PC-3 (cell line): Measurements from ENCODE around the gene CRHR2. TPM values are rescaled to one million over a fixed set of nuclear protein-coding genes. Genes with fewer than 3 reads are reported as not detected.

ENCODE experiments used
- ATAC-seq: fragments of 200-7000 bp; cut with Tn5 transposase; 2 replicates; pipeline ENCODE4 v1.9.1; 2020; ENCODE audit warnings: mild to moderate bottlenecking, moderate library complexity
- BruUV-seq: library from RNA; stranded (reverse); fragments of 400-500 nt; replicated peaks from 2 replicates; lab custom pipeline; 2021; lab: Mats Ljungman, UMichigan
- CTCF ChIA-PET: fragments of 300-600 bp; sonication (Branson Sonifier 250); formaldehyde crosslinking; loops from one replicate; lab custom pipeline; 2022; ENCODE audit warnings: antibody characterized with exemption; lab: Charles Lee
- POLR2A ChIA-PET: fragments of 300-600 bp; sonication (Branson Sonifier 250); formaldehyde crosslinking; loops from one replicate; lab custom pipeline; 2022; ENCODE audit warnings: antibody characterized with exemption; ENCODE audit not compliant: unreplicated experiment; lab: Charles Lee
- DNase-seq: peaks from one replicate; pipeline ENCODE4 v3.0.0-alpha.2; 2015
- H2AFZ ChIP-seq: fragments of 300-600 bp; sonication (generic); 2 replicates; pipeline ENCODE4 v1.6.0; 2016; ENCODE audit warnings: antibody characterized with exemption, low read length
- H3F3A ChIP-seq: fragments of 300-600 bp; sonication (generic); one replicate; pipeline ENCODE4 v1.6.0; 2017; ENCODE audit warnings: antibody characterized with exemption, low read length, control low read depth, mild to moderate bottlenecking; ENCODE audit not compliant: unreplicated experiment
- H3K27ac ChIP-seq: fragments of 300-600 bp; sonication (generic); 2 replicates; pipeline ENCODE4 v1.5.1; 2016; ENCODE audit warnings: mild to moderate bottlenecking, low read length
- H3K27me3 ChIP-seq: fragments of 300-600 bp; sonication (generic); 2 replicates; pipeline ENCODE4 v1.6.1; 2016; ENCODE audit warnings: low read length, mixed read lengths
- H3K36me3 ChIP-seq: fragments of 300-600 bp; sonication (generic); 2 replicates; pipeline ENCODE4 v1.6.1; 2016; ENCODE audit warnings: low read depth, mixed run types, low read length, mixed read lengths
- H3K4me1 ChIP-seq: fragments of 300-600 bp; sonication (generic); 2 replicates; pipeline ENCODE4 v1.5.1; 2016; ENCODE audit warnings: low read length; ENCODE audit not compliant: insufficient read depth
- H3K4me2 ChIP-seq: fragments of 300-600 bp; sonication (generic); 2 replicates; pipeline ENCODE4 v1.6.0; 2016; ENCODE audit warnings: low read length
- H3K4me3 ChIP-seq: fragments of 300-600 bp; sonication (generic); 2 replicates; pipeline ENCODE4 v1.5.1; 2016; ENCODE audit warnings: mild to moderate bottlenecking, low read length, mixed read lengths
- H3K79me2 ChIP-seq: fragments of 300-600 bp; sonication (generic); 2 replicates; pipeline ENCODE4 v1.6.1; 2017; ENCODE audit warnings: low read length, mixed read lengths
- H3K9ac ChIP-seq: fragments of 300-600 bp; sonication (generic); 2 replicates; pipeline ENCODE4 v1.6.0; 2016; ENCODE audit warnings: mild to moderate bottlenecking, low read length
- H3K9me2 ChIP-seq: fragments of 300-600 bp; sonication (generic); replicated peaks from 2 replicates; pipeline ENCODE4 v1.6.1; 2016; ENCODE audit warnings: mixed run types, low read length, mixed read lengths
- H3K9me3 ChIP-seq: fragments of 300-600 bp; sonication (generic); 2 replicates; pipeline ENCODE4 v1.6.1; 2016; ENCODE audit warnings: low read length, mixed read lengths
- H4K20me1 ChIP-seq: fragments of 300-600 bp; sonication (generic); 2 replicates; pipeline ENCODE4 v1.6.1; 2016; ENCODE audit warnings: low read length, mixed read lengths
- EZH2 ChIP-seq: fragments of 300-600 bp; sonication (generic); IDR thresholded peaks from one replicate; pipeline ENCODE4 v1.6.1; 2017; ENCODE audit warnings: antibody characterized with exemption, mild to moderate bottlenecking, low read length; ENCODE audit not compliant: unreplicated experiment
- EZH2phosphoT487 ChIP-seq: fragments of 300-600 bp; sonication (generic); IDR thresholded peaks from 2 replicates; pipeline ENCODE4 v1.6.1; 2018; ENCODE audit warnings: mild to moderate bottlenecking, antibody characterized with exemption, low read length, borderline replicate concordance
- intact Hi-C: fragments of 100-400 bp; cut with micrococcal nuclease; formaldehyde crosslinking; loops from 2 replicates; pipeline ENCODE4 v1.9.0; 2023
- total RNA-seq: library from RNA; depleted of rRNA; stranded (reverse); fragments of >200 nt; gene quantifications from 2 replicates; pipeline ENCODE4 v1.2.3, GENCODE V29; 2014
- TF ChIP-seq, protein P1 (sequence below): fragments of 300-600 bp; sonication (generic); conservative IDR thresholded peaks from 2 replicates; pipeline ENCODE4 v1.5.1; 2017; ENCODE audit warnings: antibody characterized with exemption, low read depth, mild to moderate bottlenecking, low read length

The CRHR2 gene
- total RNA-seq, 1 experiment from 2014 or later = not detected

DNA sequence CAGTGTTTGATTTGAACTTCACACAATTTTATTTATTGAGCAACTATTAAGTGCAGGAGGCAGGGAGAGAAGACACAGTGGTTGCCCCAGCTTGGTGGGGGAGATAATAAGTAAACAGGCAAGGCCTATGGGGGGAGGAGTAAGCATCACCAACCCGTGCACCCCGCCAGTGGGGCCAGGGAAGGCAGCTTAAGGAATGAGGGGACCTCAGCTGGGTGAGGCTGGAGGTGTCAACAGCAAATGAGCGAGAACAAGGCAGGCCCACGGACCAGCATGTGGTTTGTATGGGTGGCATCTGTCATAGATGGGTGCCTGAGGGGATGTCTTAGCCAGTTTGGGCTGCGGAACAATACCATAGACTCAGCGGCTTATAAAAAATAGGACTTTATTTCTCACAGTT lies 24.1 kb upstream of the CRHR2 start:
- H3K27me3 ChIP-seq = peaks cover 19% of the 10 kb centered on the region; the same call in 1 of the 2 replicates
- POLR2A ChIA-PET = no interaction called here
- H3K79me2 ChIP-seq = no peaks in the 10 kb centered on the region
- no peak overlapping the region for H3K4me3 ChIP-seq
- no peaks in the 10 kb centered on the region for H3K9me3 ChIP-seq
- no peak overlapping the region for H3K9ac ChIP-seq
- TF ChIP-seq EZH2 = no peak
- TF ChIP-seq, protein P1, sequence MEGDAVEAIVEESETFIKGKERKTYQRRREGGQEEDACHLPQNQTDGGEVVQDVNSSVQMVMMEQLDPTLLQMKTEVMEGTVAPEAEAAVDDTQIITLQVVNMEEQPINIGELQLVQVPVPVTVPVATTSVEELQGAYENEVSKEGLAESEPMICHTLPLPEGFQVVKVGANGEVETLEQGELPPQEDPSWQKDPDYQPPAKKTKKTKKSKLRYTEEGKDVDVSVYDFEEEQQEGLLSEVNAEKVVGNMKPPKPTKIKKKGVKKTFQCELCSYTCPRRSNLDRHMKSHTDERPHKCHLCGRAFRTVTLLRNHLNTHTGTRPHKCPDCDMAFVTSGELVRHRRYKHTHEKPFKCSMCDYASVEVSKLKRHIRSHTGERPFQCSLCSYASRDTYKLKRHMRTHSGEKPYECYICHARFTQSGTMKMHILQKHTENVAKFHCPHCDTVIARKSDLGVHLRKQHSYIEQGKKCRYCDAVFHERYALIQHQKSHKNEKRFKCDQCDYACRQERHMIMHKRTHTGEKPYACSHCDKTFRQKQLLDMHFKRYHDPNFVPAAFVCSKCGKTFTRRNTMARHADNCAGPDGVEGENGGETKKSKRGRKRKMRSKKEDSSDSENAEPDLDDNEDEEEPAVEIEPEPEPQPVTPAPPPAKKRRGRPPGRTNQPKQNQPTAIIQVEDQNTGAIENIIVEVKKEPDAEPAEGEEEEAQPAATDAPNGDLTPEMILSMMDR = no peak
- TF ChIP-seq EZH2phosphoT487 = no peak
- no peaks in the 10 kb centered on the region for H3F3A ChIP-seq
- no peak overlapping the region for H3K4me2 ChIP-seq
- no peaks in the 10 kb centered on the region for H3K36me3 ChIP-seq
- no TSS peak for BruUV-seq
- CTCF ChIA-PET = no interaction called here
- H3K9me2 ChIP-seq = no peaks in the 10 kb centered on the region
- no peaks in the 10 kb centered on the region for H4K20me1 ChIP-seq
- no peak for DNase-seq
- H2AFZ ChIP-seq = no peak overlapping the region
- H3K27ac ChIP-seq = no peak overlapping the region
- no peak for ATAC-seq
- no peaks in the 10 kb centered on the region for H3K4me1 ChIP-seq
- intact Hi-C loops = no loop called here

DNA sequence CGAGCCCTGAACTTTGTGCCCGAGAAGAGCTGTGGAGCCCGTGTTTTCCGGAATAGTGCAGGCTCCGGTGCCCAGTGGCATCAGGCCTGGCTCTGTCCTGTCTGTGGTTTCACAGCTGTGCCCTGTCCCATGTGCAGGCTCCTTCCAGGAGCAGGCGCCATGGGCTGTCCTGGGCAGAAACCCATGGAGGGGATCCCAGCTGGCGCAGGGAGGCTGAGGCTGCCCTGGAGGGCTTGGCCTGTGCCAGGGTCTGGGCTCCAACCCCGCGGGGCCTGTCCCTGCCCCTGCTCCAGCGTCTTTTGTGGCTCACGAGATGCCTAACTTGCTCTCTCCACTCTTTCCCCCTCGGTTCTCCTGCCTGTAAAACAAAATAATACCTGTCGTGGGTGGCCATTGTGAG lies 23.3 kb upstream of the CRHR2 start:
- H3K4me1 ChIP-seq = no peaks in the 10 kb centered on the region
- no TSS peak for BruUV-seq
- no peak overlapping the region for H3K9ac ChIP-seq
- H3K36me3 ChIP-seq = no peaks in the 10 kb centered on the region
- no peaks in the 10 kb centered on the region for H3K9me3 ChIP-seq
- no peak for ATAC-seq
- H3K4me2 ChIP-seq = no peak overlapping the region
- no peaks in the 10 kb centered on the region for H3K79me2 ChIP-seq
- intact Hi-C loops = no loop called here
- no peaks in the 10 kb centered on the region for H4K20me1 ChIP-seq
- H3K27me3 ChIP-seq = peaks cover 26% of the 10 kb centered on the region
- H3K27ac ChIP-seq = no peak overlapping the region
- H3F3A ChIP-seq = no peaks in the 10 kb centered on the region
- no peak for DNase-seq
- no peak overlapping the region for H3K4me3 ChIP-seq
- no peaks in the 10 kb centered on the region for H3K9me2 ChIP-seq
- POLR2A ChIA-PET = no interaction called here
- TF ChIP-seq EZH2phosphoT487 (no peak), EZH2 (no peak)
- TF ChIP-seq, protein P1 = no peak
- H2AFZ ChIP-seq = no peak overlapping the region
- CTCF ChIA-PET = no interaction called here

DNA sequence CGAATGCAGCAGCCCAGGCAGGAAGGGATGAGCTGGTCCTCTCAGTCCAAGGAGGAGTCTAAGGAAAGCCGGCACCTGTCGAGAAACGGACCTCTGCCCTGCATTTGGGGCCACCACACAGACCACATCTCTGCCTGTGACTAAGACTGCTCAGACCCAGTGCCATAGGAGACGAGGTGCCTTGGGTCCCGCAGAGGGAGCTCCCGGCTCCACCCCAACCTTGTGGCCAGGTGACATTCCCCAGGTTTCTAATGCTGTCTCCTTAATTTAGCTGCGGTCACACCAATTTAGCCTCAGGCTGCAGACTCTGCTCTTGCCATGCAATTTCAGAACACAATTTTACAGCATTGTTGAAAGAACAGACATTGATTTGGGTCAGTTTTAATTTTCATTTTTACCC lies 22.8 kb upstream of the CRHR2 start:
- intact Hi-C loops = no loop called here
- H4K20me1 ChIP-seq = no peaks in the 10 kb centered on the region
- no peak overlapping the region for H2AFZ ChIP-seq
- no peaks in the 10 kb centered on the region for H3K36me3 ChIP-seq
- ATAC-seq = no peak
- no TSS peak for BruUV-seq
- no peaks in the 10 kb centered on the region for H3F3A ChIP-seq
- peaks cover 26% of the 10 kb centered on the region for H3K27me3 ChIP-seq
- ChIA-PET CTCF (no interaction called here), POLR2A (no interaction called here)
- H3K4me1 ChIP-seq = no peaks in the 10 kb centered on the region
- H3K9me3 ChIP-seq = no peaks in the 10 kb centered on the region
- no peaks in the 10 kb centered on the region for H3K79me2 ChIP-seq
- no peak overlapping the region for H3K4me3 ChIP-seq
- peak; percentile 2 for DNase-seq
- no peak for TF ChIP-seq EZH2
- TF ChIP-seq EZH2phosphoT487 = no peak
- TF ChIP-seq, protein P1 = no peak
- no peak overlapping the region for H3K27ac ChIP-seq
- H3K4me2 ChIP-seq = no peak overlapping the region
- H3K9me2 ChIP-seq = no peaks in the 10 kb centered on the region
- no peak overlapping the region for H3K9ac ChIP-seq
